ENCODE results near the gene TMEM248.

Gene TMEM248

DNA sequence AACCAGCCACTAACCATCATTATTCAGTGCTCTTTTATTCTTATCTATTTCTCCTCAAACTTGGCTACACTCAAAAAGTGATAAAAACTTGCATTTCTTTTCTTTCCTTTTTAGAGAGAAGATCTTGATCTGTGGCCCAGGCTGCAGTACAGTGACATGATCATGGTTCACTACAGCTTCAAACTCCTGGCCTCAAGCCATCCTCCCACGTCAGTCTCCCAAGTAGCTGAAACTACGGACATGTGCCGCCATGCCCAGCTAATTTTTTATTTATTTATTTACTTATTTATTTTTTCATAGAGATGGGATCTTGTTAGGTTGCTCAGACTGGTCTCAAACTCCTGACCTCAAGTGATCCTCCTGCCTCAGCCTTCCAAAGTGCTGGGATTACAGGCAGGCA lies 24.6 kb upstream of the TMEM248 start:
- Histone ChIP-seq H3K9me3 (ENCODE audit: control insufficient read depth, insufficient read depth, low read depth, low read length) (no peaks in the 10 kb centered on the region), H3K36me3 (ENCODE audit: control insufficient read depth in 2 of 2, insufficient read depth in 1 of 2, low read length in 2 of 2) (peaks cover 29 to 50% of the 10 kb centered on the region in 2 experiments; a peak in 2 of 3 replicates), H3K4me3 (ENCODE audit: low read depth, low read length) (no peak overlapping the region), H3K27ac (ENCODE audit: extremely low read depth, low read depth, low read length) (no peak overlapping the region), H3K4me1 (ENCODE audit: control insufficient read depth, insufficient read depth, low read length) (no peaks in the 10 kb centered on the region)
- no peak for TF ChIP-seq OSR2 (tag by site-specific recombination; IDR thresholded peaks at IDR 0.05)
- no peak for TF ChIP-seq ZNF121 (tag by site-specific recombination; IDR thresholded peaks at IDR 0.05)
- TF ChIP-seq, protein P1, sequence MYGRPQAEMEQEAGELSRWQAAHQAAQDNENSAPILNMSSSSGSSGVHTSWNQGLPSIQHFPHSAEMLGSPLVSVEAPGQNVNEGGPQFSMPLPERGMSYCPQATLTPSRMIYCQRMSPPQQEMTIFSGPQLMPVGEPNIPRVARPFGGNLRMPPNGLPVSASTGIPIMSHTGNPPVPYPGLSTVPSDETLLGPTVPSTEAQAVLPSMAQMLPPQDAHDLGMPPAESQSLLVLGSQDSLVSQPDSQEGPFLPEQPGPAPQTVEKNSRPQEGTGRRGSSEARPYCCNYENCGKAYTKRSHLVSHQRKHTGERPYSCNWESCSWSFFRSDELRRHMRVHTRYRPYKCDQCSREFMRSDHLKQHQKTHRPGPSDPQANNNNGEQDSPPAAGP (tag by site-specific recombination; IDR thresholded peaks at IDR 0.05) = no peak
- no peak for TF ChIP-seq ZNF140 (tag by site-specific recombination; IDR thresholded peaks at IDR 0.05)
- TF ChIP-seq ZBTB48 (tag by site-specific recombination; IDR thresholded peaks at IDR 0.05) = no peak
- no peak for TF ChIP-seq ZNF175 (tag by site-specific recombination; IDR thresholded peaks at IDR 0.05)
- TF ChIP-seq ZNF26 (tag by site-specific recombination; IDR thresholded peaks at IDR 0.05) = no peak
- TF ChIP-seq, protein P2, sequence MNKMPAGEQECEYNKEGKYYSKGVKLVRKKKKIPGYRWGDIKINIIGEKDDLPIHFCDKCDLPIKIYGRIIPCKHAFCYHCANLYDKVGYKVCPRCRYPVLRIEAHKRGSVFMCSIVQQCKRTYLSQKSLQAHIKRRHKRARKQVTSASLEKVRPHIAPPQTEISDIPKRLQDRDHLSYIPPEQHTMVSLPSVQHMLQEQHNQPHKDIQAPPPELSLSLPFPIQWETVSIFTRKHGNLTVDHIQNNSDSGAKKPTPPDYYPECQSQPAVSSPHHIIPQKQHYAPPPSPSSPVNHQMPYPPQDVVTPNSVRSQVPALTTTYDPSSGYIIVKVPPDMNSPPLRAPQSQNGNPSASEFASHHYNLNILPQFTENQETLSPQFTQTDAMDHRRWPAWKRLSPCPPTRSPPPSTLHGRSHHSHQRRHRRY (tag by site-specific recombination; IDR thresholded peaks at IDR 0.05) = no peak
- TF ChIP-seq MYNN (tag by site-specific recombination; IDR thresholded peaks at IDR 0.05; ENCODE audit: borderline replicate concordance) = no peak
- no peak for TF ChIP-seq MZF1 (tag by site-specific recombination; IDR thresholded peaks at IDR 0.05; ENCODE audit: borderline replicate concordance)
- no peak for TF ChIP-seq ZNF670 (tag by site-specific recombination; IDR thresholded peaks at IDR 0.05; ENCODE audit: low read depth)
- no peak for TF ChIP-seq WT1 (tag by site-specific recombination; IDR thresholded peaks at IDR 0.05)
- TF ChIP-seq SP2 (tag by site-specific recombination; IDR thresholded peaks at IDR 0.05) = no peak
- TF ChIP-seq GLIS2 (tag by site-specific recombination; IDR thresholded peaks at IDR 0.05) = no peak
- no peak for TF ChIP-seq ZNF23 (tag by site-specific recombination; IDR thresholded peaks at IDR 0.05; ENCODE audit: borderline replicate concordance)
- CTCF ChIA-PET = interaction anchor here (0.6 to 0.8 kb wide), 2 partner anchors 9 to 18 kb away, joined by 3 read pairs; no protein-coding TSS in a partner anchor
- POLR2A ChIA-PET = no interaction called here

GRCh38 chr7:66899552-66900280 lies 21.3 kb upstream of the TMEM248 start:
- no peaks in the 10 kb centered on the region for H3K9me3 ChIP-seq (ENCODE audit: control insufficient read depth, insufficient read depth, low read depth, low read length)
- no peak overlapping the region for H3K27ac ChIP-seq (ENCODE audit: extremely low read depth, low read depth, low read length)
- no peak overlapping the region for H3K4me3 ChIP-seq (ENCODE audit: low read depth, low read length)
- H3K36me3 ChIP-seq (ENCODE audit: control insufficient read depth in 2 of 2, insufficient read depth in 1 of 2, low read length in 2 of 2) = peaks cover 15 to 46% of the 10 kb centered on the region in 2 experiments; a peak in 2 of 3 replicates
- ChIA-PET CTCF (interaction anchor here (0.9 kb wide), 1 partner anchor 14 kb away, joined by 3 read pairs; no protein-coding TSS in a partner anchor), POLR2A (no interaction called here)
- no peak for TF ChIP-seq ZNF248 (tag by site-specific recombination; IDR thresholded peaks at IDR 0.05)
- no peak for TF ChIP-seq ZNF660 (tag by site-specific recombination; IDR thresholded peaks at IDR 0.05)
- TF ChIP-seq ZNF513 (tag by site-specific recombination; IDR thresholded peaks at IDR 0.05) = no peak
- no peak for TF ChIP-seq HOXA7 (CRISPR knock-in tag; IDR thresholded peaks at IDR 0.05; ENCODE audit: borderline replicate concordance)
- no peak for TF ChIP-seq ZNF670 (tag by site-specific recombination; IDR thresholded peaks at IDR 0.05; ENCODE audit: low read depth)
- TF ChIP-seq GLIS1 (tag by site-specific recombination; IDR thresholded peaks at IDR 0.05) = no peak
- no peak for TF ChIP-seq ZNF157 (tag by site-specific recombination; IDR thresholded peaks at IDR 0.05)
- H3K4me1 ChIP-seq (ENCODE audit: control insufficient read depth, insufficient read depth, low read length) = no peaks in the 10 kb centered on the region
